Measurements from ENCODE around the gene FANCC. TPM values are rescaled to one million over a fixed set of nuclear protein-coding genes. Genes with fewer than 3 reads are reported as not detected.
"Not testable (repeated sequence)": the region's sequence is repeated elsewhere in the genome, so short reads cannot be mapped to it uniquely, and the experiment has no call there.

FANCC gene
- total RNA-seq, 1 donor from 2014 or later = 6.1 TPM

- intact Hi-C loops (cut with DNase I) = loop anchor here (10.0 kb wide), 1 partner anchor 601 kb away; no protein-coding TSS in a partner anchor
- ATAC-seq (no peak), DNase-seq (ENCODE audit: missing footprints) (no peak)
These were observed 51.5 kb downstream of the FANCC start for GRCh38 chr9:95265960-95266359.

- DNase-seq (ENCODE audit: missing footprints) (no peak), ATAC-seq (no peak)
- intact Hi-C loops (cut with DNase I) = loop anchor here (10.0 kb wide), 1 partner anchor 600 kb away; no protein-coding TSS in a partner anchor
These were observed 52.4 kb downstream of the FANCC start for GRCh38 chr9:95264954-95265615.

- DNase-seq (ENCODE audit: missing footprints) (no peak), ATAC-seq (no peak)
- intact Hi-C loops (cut with DNase I) = loop anchor here (10.0 kb wide), 1 partner anchor 597 kb away; no protein-coding TSS in a partner anchor
These were observed 55.6 kb downstream of the FANCC start for GRCh38 chr9:95261890-95262289.

- DNase-seq (ENCODE audit: missing footprints) (no peak), ATAC-seq (no peak)
- intact Hi-C loops (cut with DNase I) = no loop called here
These were observed 66.9 kb downstream of the FANCC start for GRCh38 chr9:95250462-95251221.

- ATAC-seq (no peak), DNase-seq (ENCODE audit: missing footprints) (no peak)
- intact Hi-C loops (cut with DNase I) = no loop called here
These were observed 67.5 kb downstream of the FANCC start for GRCh38 chr9:95249986-95250385.

- ATAC-seq (no peak), DNase-seq (ENCODE audit: missing footprints) (no peak)
- intact Hi-C loops (cut with DNase I) = no loop called here
These were observed 71.0 kb downstream of the FANCC start for GRCh38 chr9:95246547-95246946.

GRCh38 chr9:95242613-95243012 is 74.9 kb downstream of the FANCC start:
- DNase-seq (ENCODE audit: missing footprints) (no peak), ATAC-seq (no peak)
- intact Hi-C loops (cut with DNase I) = no loop called here

GRCh38 chr9:95239071-95239470 is 78.4 kb downstream of the FANCC start:
- no peak for DNase-seq (ENCODE audit: missing footprints)
- intact Hi-C loops (cut with DNase I) = no loop called here
- no peak for ATAC-seq

- DNase-seq (ENCODE audit: missing footprints) = no peak
- intact Hi-C loops (cut with DNase I) = no loop called here
- no peak for ATAC-seq
These were observed 80.2 kb downstream of the FANCC start for GRCh38 chr9:95237336-95237735.

GRCh38 chr9:95230046-95230445 is 87.5 kb downstream of the FANCC start:
- intact Hi-C loops (cut with DNase I) = no loop called here
- ATAC-seq (no peak), DNase-seq (ENCODE audit: missing footprints) (no peak)

- intact Hi-C loops (cut with DNase I) = no loop called here
- no peak for ATAC-seq
- no peak for DNase-seq (ENCODE audit: missing footprints)
These were observed 88.1 kb downstream of the FANCC start for GRCh38 chr9:95229230-95229915.

- intact Hi-C loops (cut with DNase I) = no loop called here
- ATAC-seq (no peak), DNase-seq (ENCODE audit: missing footprints) (no peak)
These were observed 90.6 kb downstream of the FANCC start for GRCh38 chr9:95226921-95227320.

GRCh38 chr9:95225726-95226106 is 91.8 kb downstream of the FANCC start:
- intact Hi-C loops (cut with DNase I) = no loop called here
- ATAC-seq (no peak), DNase-seq (ENCODE audit: missing footprints) (no peak)

GRCh38 chr9:95225076-95225725 is 92.3 kb downstream of the FANCC start:
- DNase-seq (ENCODE audit: missing footprints) = no peak
- intact Hi-C loops (cut with DNase I) = no loop called here

GRCh38 chr9:95224376-95225019 is 93.0 kb downstream of the FANCC start:
- intact Hi-C loops (cut with DNase I) = no loop called here
- no peak for DNase-seq (ENCODE audit: missing footprints)

More at GRCh38 chr9:95225076-95225725, 92.3 kb downstream of the FANCC start:
- ATAC-seq = no peak

GRCh38 chr9:95220352-95220751 is 97.2 kb downstream of the FANCC start:
- ATAC-seq; intact Hi-C loops (cut with DNase I); DNase-seq (ENCODE audit: missing footprints): not testable (repeated sequence)

More at GRCh38 chr9:95224376-95225019, 93.0 kb downstream of the FANCC start:
- no peak for ATAC-seq

- DNase-seq (ENCODE audit: missing footprints) = no peak
- intact Hi-C loops (cut with DNase I) = no loop called here
- ATAC-seq = no peak
These were observed 98.7 kb downstream of the FANCC start for GRCh38 chr9:95218773-95219172.

- DNase-seq (ENCODE audit: missing footprints) = no peak
- no peak for ATAC-seq
- intact Hi-C loops (cut with DNase I) = no loop called here
These were observed 99.6 kb downstream of the FANCC start for GRCh38 chr9:95217936-95218335.
